HFFc6 (cell line): ENCODE data around the gene EGR1. TPM values are rescaled to one million over a fixed set of nuclear protein-coding genes. Genes with fewer than 3 reads are reported as not detected.
A peak's percentile ranks its signal among the peaks of the same experiment; 100 is the strongest.

Experiments
- DNase-seq: peaks from one replicate; pipeline ENCODE4 v3.0.0-alpha.2; 2018
- H3K27ac Mint-ChIP-seq: 2 replicates; pipeline ENCODE4 v1.8.0; 2020; ENCODE audit warnings: mild to moderate bottlenecking, mixed read lengths
- H3K27me3 Mint-ChIP-seq: 2 replicates; pipeline ENCODE4 v1.8.0; 2021; ENCODE audit warnings: mild to moderate bottlenecking, moderate library complexity, mixed read lengths; ENCODE audit not compliant: insufficient read depth
- H3K36me3 Mint-ChIP-seq: 2 replicates; pipeline ENCODE4 v1.8.0; 2021; ENCODE audit warnings: low read depth, mixed read lengths
- H3K4me1 Mint-ChIP-seq: 2 replicates; pipeline ENCODE4 v1.8.0; 2020; ENCODE audit warnings: low read depth, mixed read lengths
- H3K4me3 Mint-ChIP-seq: 2 replicates; pipeline ENCODE4 v1.8.0; 2020; ENCODE audit warnings: mild to moderate bottlenecking, moderate library complexity, mixed read lengths
- H3K9me3 Mint-ChIP-seq: 2 replicates; pipeline ENCODE4 v1.8.0; 2020; ENCODE audit warnings: mild to moderate bottlenecking, mixed read lengths
- CTCF ChIP-seq: fragments of 200-600 bp; sonication (generic); IDR thresholded peaks from 2 replicates; pipeline ENCODE4 v1.5.0; 2021; ENCODE audit warnings: antibody characterized with exemption, mild to moderate bottlenecking
- total RNA-seq, 6 experiments: library from RNA; stranded (reverse); fragmentation: NEBNext Ultra II Directional; extraction: Animal tissue kit (Norgen Biotek cat#: 25700); gene quantifications; 2 replicates in 1 of 6; 3 replicates in 5 of 6; pipeline ENCODE4 v1.2.3, GENCODE V29; 2021

Gene EGR1
- total RNA-seq, 6 experiments from 2014 or later = 58.3 to 156 (median 135) TPM

- DNase-seq = peak; percentile 31
- Mint-ChIP-seq H3K36me3 (peaks cover 12% of the 10 kb centered on the region), H3K9me3 (no peaks in the 10 kb centered on the region), H3K27me3 (peaks cover 4% of the 10 kb centered on the region), H3K4me1 (peaks cover 20% of the 10 kb centered on the region), H3K27ac (peak within 1 kb of the TSS; percentile 66), H3K4me3 (peak within 1 kb of the TSS; percentile 90)
- TF ChIP-seq CTCF = no peak
Observed at GRCh38 chr5:138438724-138439476, 26.4 kb upstream of the EGR1 start, which contains the start of gene REEP2. REEP2 (plus strand) TSS chr5:138439057; CDS start chr5:138439209, 152 bp downstream.

- H3K9me3 Mint-ChIP-seq = no peaks in the 10 kb centered on the region
- peak overlapping the region; percentile 52; the same call in 1 of the 2 replicates for H3K27ac Mint-ChIP-seq
- H3K36me3 Mint-ChIP-seq = peaks cover 10% of the 10 kb centered on the region
- peaks cover 20% of the 10 kb centered on the region for H3K4me1 Mint-ChIP-seq
- no peak for TF ChIP-seq CTCF
- DNase-seq = no peak
- peak overlapping the region; percentile 90 for H3K4me3 Mint-ChIP-seq
- peaks cover 4% of the 10 kb centered on the region for H3K27me3 Mint-ChIP-seq
Observed at GRCh38 chr5:138439477-138440158, 25.7 kb upstream of the EGR1 start.

GRCh38 chr5:138440159-138441073 is 24.9 kb upstream of the EGR1 start:
- no peak for TF ChIP-seq CTCF
- peak overlapping the region; percentile 90 for H3K4me3 Mint-ChIP-seq
- peaks cover 20% of the 10 kb centered on the region for H3K4me1 Mint-ChIP-seq
- H3K27me3 Mint-ChIP-seq = peaks cover 4% of the 10 kb centered on the region
- peaks cover 5% of the 10 kb centered on the region for H3K36me3 Mint-ChIP-seq
- peak overlapping the region; percentile 3; the same call in 1 of the 2 replicates for H3K27ac Mint-ChIP-seq
- no peak for DNase-seq
- H3K9me3 Mint-ChIP-seq = no peaks in the 10 kb centered on the region

GRCh38 chr5:138441221-138441620 is 24.1 kb upstream of the EGR1 start:
- Mint-ChIP-seq H3K9me3 (no peaks in the 10 kb centered on the region), H3K4me3 (no peak overlapping the region), H3K27ac (no peak overlapping the region), H3K4me1 (peaks cover 20% of the 10 kb centered on the region), H3K36me3 (peaks cover 5% of the 10 kb centered on the region), H3K27me3 (peaks cover 4% of the 10 kb centered on the region)
- no peak for TF ChIP-seq CTCF
- no peak for DNase-seq

- H3K4me1 Mint-ChIP-seq = peaks cover 19% of the 10 kb centered on the region
- TF ChIP-seq CTCF = no peak
- no peak overlapping the region for H3K27ac Mint-ChIP-seq
- no peak for DNase-seq
- no peak overlapping the region for H3K4me3 Mint-ChIP-seq
- no peaks in the 10 kb centered on the region for H3K9me3 Mint-ChIP-seq
- H3K36me3 Mint-ChIP-seq = peaks cover 5% of the 10 kb centered on the region
- peaks cover 7% of the 10 kb centered on the region for H3K27me3 Mint-ChIP-seq
Observed at GRCh38 chr5:138444078-138444773, 21.1 kb upstream of the EGR1 start.
